ENCODE measurements around the gene CCDC8. TPM values are rescaled to one million over a fixed set of nuclear protein-coding genes. Genes with fewer than 3 reads are reported as not detected.
"Not testable (repeated sequence)": the region's sequence is repeated elsewhere in the genome, so short reads cannot be mapped to it uniquely, and the experiment has no call there.

Gene CCDC8
- total and polyA plus RNA-seq, 2 donors = 20.4 to 42.6 TPM

DNA sequence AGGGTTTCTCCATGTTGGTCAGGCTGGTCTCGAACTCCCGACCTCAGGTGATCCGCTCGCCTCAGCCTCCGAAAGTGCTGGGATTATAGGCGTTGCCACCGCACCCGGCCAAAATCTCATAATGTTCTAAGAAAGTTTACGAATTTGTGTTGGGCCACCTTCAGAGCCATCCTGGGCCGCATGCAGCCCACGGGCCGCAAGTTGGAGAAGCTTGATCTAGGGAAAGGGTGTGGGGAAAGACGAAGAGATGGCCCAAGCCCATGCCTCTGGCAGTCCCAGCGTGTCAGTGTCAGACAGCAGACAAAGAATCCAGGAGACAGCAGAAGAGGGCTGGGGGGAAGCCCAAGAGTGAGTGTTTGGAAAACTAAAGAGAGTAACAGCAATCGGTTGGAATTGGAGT, 32.7 kb upstream of the CCDC8 start:
- H3K27ac ChIP-seq (ENCODE audit: low read depth) = no peak overlapping the region
- no peak overlapping the region for H3K4me3 ChIP-seq (ENCODE audit: low read depth, low read length)
- DNase-seq (ENCODE audit: extremely low spot score) = no peak
- no peaks in the 10 kb centered on the region for H3K4me1 ChIP-seq (ENCODE audit: insufficient read depth)
- WGBS = 83% methylated on average over 15 of the region's 15 CpGs
- H3K36me3 ChIP-seq (ENCODE audit: insufficient read depth) = no peaks in the 10 kb centered on the region

DNA sequence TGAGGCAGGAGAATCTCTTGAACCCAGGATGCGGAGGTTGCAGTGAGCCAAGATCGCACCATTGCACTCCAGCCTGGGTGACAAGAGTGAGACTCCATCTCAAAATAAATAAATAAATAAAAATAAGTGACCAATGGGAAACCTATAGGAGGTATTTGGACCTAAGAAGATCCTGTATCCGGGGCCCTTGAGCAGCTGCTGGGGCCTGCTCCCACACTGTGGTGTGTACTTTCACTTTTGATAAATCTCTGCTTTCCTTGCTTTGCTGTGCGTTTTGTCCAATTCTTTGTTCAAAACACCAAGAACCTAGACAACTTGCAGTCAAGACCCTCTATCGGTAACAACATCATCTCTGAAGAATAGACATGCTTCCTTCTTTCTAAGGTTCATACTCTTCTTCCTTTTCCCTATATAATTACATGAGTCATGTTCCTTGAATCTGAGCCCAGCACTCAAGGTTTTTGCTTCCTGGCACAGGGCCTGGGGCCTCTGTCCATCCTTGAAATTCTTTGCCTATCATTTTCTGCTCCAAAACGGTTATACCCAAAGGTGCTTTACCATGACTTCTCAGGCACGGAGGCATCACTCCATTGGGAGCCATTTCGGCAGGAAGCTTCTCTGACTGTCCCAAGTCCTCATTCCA, 29.6 kb upstream of the CCDC8 start:
- no peak for DNase-seq (ENCODE audit: extremely low spot score)
- H3K36me3 ChIP-seq (ENCODE audit: insufficient read depth) = no peaks in the 10 kb centered on the region
- H3K27ac ChIP-seq (ENCODE audit: low read depth) = no peak overlapping the region
- no peaks in the 10 kb centered on the region for H3K4me1 ChIP-seq (ENCODE audit: insufficient read depth)
- WGBS = 48% methylated on average over 8 of the region's 8 CpGs
- no peak overlapping the region for H3K4me3 ChIP-seq (ENCODE audit: low read depth, low read length)

- no peak for DNase-seq (ENCODE audit: extremely low spot score)
- WGBS = 16% methylated on average over 1 of the region's 1 CpG
- no peaks in the 10 kb centered on the region for H3K36me3 ChIP-seq (ENCODE audit: insufficient read depth)
- H3K27ac ChIP-seq (ENCODE audit: low read depth) = no peak overlapping the region
- no peak overlapping the region for H3K4me3 ChIP-seq (ENCODE audit: low read depth, low read length)
- no peaks in the 10 kb centered on the region for H3K4me1 ChIP-seq (ENCODE audit: insufficient read depth)
These were observed 28.5 kb upstream of the CCDC8 start for GRCh38 chr19:46441866-46442265.

GRCh38 chr19:46435689-46436088, 22.3 kb upstream of the CCDC8 start:
- WGBS = 98% methylated on average over 4 of the region's 4 CpGs
- not testable (repeated sequence) for H3K4me3 ChIP-seq (ENCODE audit: low read depth, low read length); H3K36me3 ChIP-seq (ENCODE audit: insufficient read depth); DNase-seq (ENCODE audit: extremely low spot score); H3K27ac ChIP-seq (ENCODE audit: low read depth); H3K4me1 ChIP-seq (ENCODE audit: insufficient read depth)

DNA sequence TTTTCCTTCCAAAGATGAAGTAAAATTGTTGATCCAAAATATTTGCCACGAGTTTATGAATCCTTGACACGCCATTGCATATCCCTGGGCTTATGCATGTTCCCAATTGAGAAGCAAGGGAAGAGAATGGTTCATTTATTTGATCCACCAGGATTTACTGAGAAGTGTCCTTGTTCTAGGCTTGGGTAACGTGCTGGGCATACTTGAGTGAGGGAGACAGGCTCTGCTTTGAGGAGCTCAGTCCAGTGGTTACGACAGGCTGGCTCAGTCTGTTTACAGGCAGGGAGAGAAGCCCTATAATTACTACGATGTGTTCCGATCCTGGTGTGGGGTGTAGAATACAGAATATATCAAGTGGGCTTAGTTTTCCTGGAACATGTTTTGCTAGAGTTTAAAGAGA, 21.6 kb upstream of the CCDC8 start:
- 34% methylated on average over 6 of the region's 6 CpGs for WGBS
- no peak for DNase-seq (ENCODE audit: extremely low spot score)

DNA sequence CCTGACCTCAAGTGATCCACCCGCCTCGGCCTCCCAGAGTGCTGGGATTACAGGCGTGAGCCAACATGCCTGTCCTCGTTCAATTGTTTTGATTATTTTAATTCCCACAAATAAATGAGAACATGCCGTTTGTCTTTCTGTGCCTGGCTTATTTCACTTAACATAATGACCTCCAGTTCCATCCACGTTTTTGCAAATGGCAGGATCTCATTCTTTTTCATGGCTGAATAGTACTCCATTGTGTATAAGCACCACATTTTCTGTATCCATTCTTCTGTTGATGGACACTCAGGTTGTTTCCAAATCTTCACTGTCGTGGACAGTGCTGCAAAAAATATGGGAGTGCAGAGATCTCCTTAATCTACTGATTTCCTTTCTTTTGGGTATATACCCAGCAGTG, 20.1 kb upstream of the CCDC8 start:
- not testable (repeated sequence) for H3K27ac ChIP-seq (ENCODE audit: low read depth); H3K4me1 ChIP-seq (ENCODE audit: insufficient read depth); H3K36me3 ChIP-seq (ENCODE audit: insufficient read depth); DNase-seq (ENCODE audit: extremely low spot score); H3K4me3 ChIP-seq (ENCODE audit: low read depth, low read length)
- 60% methylated on average over 7 of the region's 7 CpGs for WGBS

More for the DNA sequence above, 21.6 kb upstream of the CCDC8 start:
- Histone ChIP-seq H3K36me3 (ENCODE audit: insufficient read depth) (no peaks in the 10 kb centered on the region), H3K4me3 (ENCODE audit: low read depth, low read length) (no peak overlapping the region), H3K27ac (ENCODE audit: low read depth) (no peak overlapping the region), H3K4me1 (ENCODE audit: insufficient read depth) (no peaks in the 10 kb centered on the region)

- WGBS = 63% methylated on average over 10 of the region's 10 CpGs
- Histone ChIP-seq H3K36me3 (ENCODE audit: insufficient read depth) (no peaks in the 10 kb centered on the region), H3K4me3 (ENCODE audit: low read depth, low read length) (no peak overlapping the region), H3K4me1 (ENCODE audit: insufficient read depth) (no peaks in the 10 kb centered on the region), H3K27ac (ENCODE audit: low read depth) (no peak overlapping the region)
- DNase-seq (ENCODE audit: extremely low spot score) = no peak
These were observed 18.5 kb upstream of the CCDC8 start for GRCh38 chr19:46431824-46432223.

DNA sequence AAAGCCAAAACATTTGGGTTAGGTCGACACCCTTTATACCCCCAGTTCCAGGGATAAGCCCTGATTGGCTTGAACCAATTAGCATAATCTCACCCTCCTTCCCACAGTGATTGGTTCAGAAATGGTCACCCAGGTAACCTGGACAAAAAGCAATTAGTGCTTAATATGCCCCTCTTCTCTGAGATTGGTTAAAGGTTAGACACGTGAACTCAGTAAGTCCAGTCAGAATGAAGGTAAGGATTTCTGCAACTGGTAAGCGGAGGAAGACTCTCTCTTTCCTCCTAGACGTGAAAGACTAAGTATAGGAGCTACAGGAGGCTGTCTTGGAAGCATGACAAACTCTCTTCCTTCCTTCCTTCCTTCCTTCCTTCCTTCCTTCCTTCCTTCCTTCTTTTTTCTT, 16.6 kb upstream of the CCDC8 start:
- Histone ChIP-seq H3K36me3 (ENCODE audit: insufficient read depth) (no peaks in the 10 kb centered on the region), H3K27ac (ENCODE audit: low read depth) (no peak overlapping the region), H3K4me1 (ENCODE audit: insufficient read depth) (no peaks in the 10 kb centered on the region), H3K4me3 (ENCODE audit: low read depth, low read length) (no peak overlapping the region)
- 82% methylated on average over 4 of the region's 4 CpGs for WGBS
- no peak for DNase-seq (ENCODE audit: extremely low spot score)

DNA sequence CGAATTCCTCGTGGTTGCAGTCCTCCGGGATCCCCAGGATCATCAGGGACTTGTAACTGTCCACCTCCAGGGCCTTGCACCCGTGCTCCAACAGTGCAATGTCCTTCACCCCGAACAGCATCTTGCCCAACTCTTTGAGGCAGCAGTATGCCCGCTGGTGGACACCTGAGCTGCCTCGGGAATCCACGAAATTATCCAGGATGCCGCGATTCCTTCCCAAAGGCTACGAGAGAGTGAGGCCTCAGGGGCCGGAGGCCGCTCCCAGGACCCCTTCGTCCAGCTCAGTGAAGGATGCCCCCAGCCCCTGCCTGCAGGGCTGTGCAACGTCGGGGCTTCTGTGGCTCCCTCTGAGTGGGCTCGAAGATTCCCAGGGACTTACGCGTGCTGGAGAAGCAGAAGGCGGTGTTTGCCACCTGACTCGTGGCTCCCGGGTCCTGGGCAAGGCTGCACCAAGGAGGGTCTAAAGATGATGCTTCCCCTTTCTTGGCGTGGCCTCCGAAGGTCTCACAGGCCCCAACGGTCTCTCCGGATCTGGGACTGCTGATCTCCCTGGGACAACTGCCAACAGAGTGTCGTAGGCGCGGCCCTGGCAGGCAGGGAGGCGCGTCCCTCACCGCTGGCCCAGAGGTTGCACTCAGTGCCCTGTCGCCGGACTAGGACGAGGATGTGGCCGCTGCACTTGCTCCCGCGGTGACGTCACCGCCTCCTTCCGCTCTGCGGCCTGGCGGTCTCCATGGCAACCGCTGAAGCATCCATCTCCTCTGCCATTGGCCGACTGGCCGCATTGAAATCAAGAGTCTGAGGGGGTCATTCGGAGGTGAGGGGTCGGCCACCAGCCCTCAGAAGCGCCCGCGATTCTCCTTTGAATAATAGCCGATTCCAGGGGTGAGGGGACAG, 15.1 kb upstream of the CCDC8 start, which contains the start of gene PNMA8C:
Gene PNMA8C (minus strand): TSS at position 698 of the 897 bp plus-strand sequence. CDS start 577 bp downstream, at position 121.
- no peak for DNase-seq (ENCODE audit: extremely low spot score)
- 26% methylated on average over 52 of the region's 52 CpGs for WGBS
- H3K4me1 ChIP-seq (ENCODE audit: insufficient read depth) = no peaks in the 10 kb centered on the region
- no peak within 1 kb of the TSS for H3K27ac ChIP-seq (ENCODE audit: low read depth)
- no peaks in the 10 kb centered on the region for H3K36me3 ChIP-seq (ENCODE audit: insufficient read depth)
- H3K4me3 ChIP-seq (ENCODE audit: low read depth, low read length) = no peak within 1 kb of the TSS

DNA sequence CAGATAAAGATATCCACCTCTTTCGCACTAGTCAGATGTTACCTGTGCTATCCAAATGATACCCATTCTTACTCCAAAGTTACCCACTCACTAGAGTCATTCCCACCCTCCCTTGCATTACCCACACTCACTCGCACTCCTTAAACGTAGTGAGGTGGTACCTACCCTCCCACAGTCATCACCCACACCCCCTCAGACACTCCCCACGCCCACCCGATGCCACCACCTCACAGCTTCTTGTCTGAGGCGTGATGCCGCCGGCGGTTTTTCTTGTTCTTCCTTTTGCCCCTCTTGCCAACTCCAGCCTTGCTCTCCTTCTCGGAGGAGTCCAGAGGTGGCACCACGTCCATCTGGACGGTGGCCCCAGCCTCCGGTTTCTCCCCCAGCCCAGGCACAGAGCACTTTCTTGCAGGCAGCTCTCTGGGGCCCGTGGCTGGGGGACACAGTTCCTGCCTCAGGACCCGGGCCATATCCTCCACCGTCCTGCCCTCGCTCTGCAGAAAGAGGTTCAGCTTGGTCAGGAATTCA, 14.2 kb upstream of the CCDC8 start:
- Histone ChIP-seq H3K27ac (ENCODE audit: low read depth) (no peak overlapping the region), H3K36me3 (ENCODE audit: insufficient read depth) (no peaks in the 10 kb centered on the region), H3K4me1 (ENCODE audit: insufficient read depth) (no peaks in the 10 kb centered on the region), H3K4me3 (ENCODE audit: low read depth, low read length) (no peak overlapping the region)
- no peak for DNase-seq (ENCODE audit: extremely low spot score)
- WGBS = 86% methylated on average over 17 of the region's 17 CpGs

GRCh38 chr19:46426506-46427162, 13.3 kb upstream of the CCDC8 start:
- no peaks in the 10 kb centered on the region for H3K4me1 ChIP-seq (ENCODE audit: insufficient read depth)
- peak overlapping the region; percentile 34 for H3K4me3 ChIP-seq (ENCODE audit: low read depth, low read length)
- DNase-seq (ENCODE audit: extremely low spot score) = no peak
- WGBS = 2% methylated on average over 32 of the region's 32 CpGs
- H3K27ac ChIP-seq (ENCODE audit: low read depth) = no peak overlapping the region
- no peaks in the 10 kb centered on the region for H3K36me3 ChIP-seq (ENCODE audit: insufficient read depth)

DNA sequence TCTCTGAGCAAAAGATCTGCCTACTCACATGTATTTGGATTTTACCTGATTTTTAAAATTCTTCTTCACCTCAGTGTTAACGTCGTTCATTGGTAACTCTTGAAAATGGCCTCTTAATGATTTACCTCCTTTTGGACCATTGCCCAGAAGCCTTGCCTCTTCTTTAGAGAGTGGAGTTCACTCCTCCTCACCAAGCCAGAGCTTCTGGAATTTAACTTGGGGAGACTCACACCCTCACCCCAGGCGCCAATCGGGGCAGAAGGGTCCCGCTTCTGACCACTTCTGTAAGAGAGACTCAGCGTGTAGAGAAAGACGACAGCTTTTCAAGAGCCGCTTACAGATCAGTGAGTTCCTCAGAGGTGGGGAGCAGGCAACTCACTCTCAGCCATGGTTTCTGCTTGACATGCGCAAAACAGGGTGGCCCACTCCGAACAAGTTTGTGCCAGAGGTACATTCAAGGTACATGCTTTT, 12.7 kb upstream of the CCDC8 start:
- DNase-seq (ENCODE audit: extremely low spot score) = no peak
- Histone ChIP-seq H3K36me3 (ENCODE audit: insufficient read depth) (no peaks in the 10 kb centered on the region), H3K27ac (ENCODE audit: low read depth) (no peak overlapping the region), H3K4me1 (ENCODE audit: insufficient read depth) (no peaks in the 10 kb centered on the region), H3K4me3 (ENCODE audit: low read depth, low read length) (peak overlapping the region; percentile 34)
- 3% methylated on average over 10 of the region's 10 CpGs for WGBS

GRCh38 chr19:46423188-46423587, 9.8 kb upstream of the CCDC8 start:
- DNase-seq (ENCODE audit: extremely low spot score) = no peak
- H3K36me3 ChIP-seq (ENCODE audit: insufficient read depth) = no peaks in the 10 kb centered on the region
- 70% methylated on average over 5 of the region's 5 CpGs for WGBS

More at GRCh38 chr19:46423188-46423587, 9.8 kb upstream of the CCDC8 start:
- H3K27ac ChIP-seq (ENCODE audit: low read depth) = no peak overlapping the region
- H3K4me3 ChIP-seq (ENCODE audit: low read depth, low read length) = no peak overlapping the region
- no peaks in the 10 kb centered on the region for H3K4me1 ChIP-seq (ENCODE audit: insufficient read depth)

Data from urinary bladder (tissue), 4 donors.